Measurements from ENCODE around the gene SPACA5B.
"Not testable (repeated sequence)": the region's sequence is repeated elsewhere in the genome, so short reads cannot be mapped to it uniquely, and the experiment has no call there.

Gene SPACA5B

GRCh38 chrX:48130326-48130725, at the start of gene SPACA5B:
Gene SPACA5B (plus strand): TSS chrX:48130626. CDS start chrX:48130688, 62 bp downstream.
- DNase-seq (ENCODE audit: low spot score), result not testable (repeated sequence)

GRCh38 chrX:48083212-48083611, 47.2 kb upstream of the SPACA5B start:
- peak; percentile 35 for DNase-seq (ENCODE audit: low spot score)

- DNase-seq (ENCODE audit: low spot score), result no peak
Observed at GRCh38 chrX:48083706-48084105, 46.7 kb upstream of the SPACA5B start.

- DNase-seq (ENCODE audit: low spot score), result no peak
Observed at GRCh38 chrX:48086082-48086481, 44.3 kb upstream of the SPACA5B start.

GRCh38 chrX:48090123-48090522, 40.3 kb upstream of the SPACA5B start:
- no peak for DNase-seq (ENCODE audit: low spot score)

- not testable (repeated sequence) for DNase-seq (ENCODE audit: low spot score)
Observed at GRCh38 chrX:48092558-48092957, 37.9 kb upstream of the SPACA5B start.

GRCh38 chrX:48101443-48101842, 29.0 kb upstream of the SPACA5B start:
- no peak for DNase-seq (ENCODE audit: low spot score)

GRCh38 chrX:48102874-48103374, 27.5 kb upstream of the SPACA5B start:
- DNase-seq (ENCODE audit: low spot score), result no peak

- no peak for DNase-seq (ENCODE audit: low spot score)
Observed at GRCh38 chrX:48107717-48108116, 22.7 kb upstream of the SPACA5B start.

- DNase-seq (ENCODE audit: low spot score), result not testable (repeated sequence)
Observed at GRCh38 chrX:48125286-48125685, 5.1 kb upstream of the SPACA5B start.

GRCh38 chrX:48132308-48132844, 1.9 kb downstream of the SPACA5B start:
- DNase-seq (ENCODE audit: low spot score), result not testable (repeated sequence)

GRCh38 chrX:48139076-48139475, 8.7 kb downstream of the SPACA5B start:
- not testable (repeated sequence) for DNase-seq (ENCODE audit: low spot score)

- not testable (repeated sequence) for DNase-seq (ENCODE audit: low spot score)
Observed at GRCh38 chrX:48141810-48142508, 11.5 kb downstream of the SPACA5B start.

- peak; percentile 43 for DNase-seq (ENCODE audit: low spot score)
Observed at GRCh38 chrX:48142697-48143096, 12.3 kb downstream of the SPACA5B start.

- no peak for DNase-seq (ENCODE audit: low spot score)
Observed at GRCh38 chrX:48153769-48154168, 23.3 kb downstream of the SPACA5B start.

GRCh38 chrX:48154796-48155195, 24.4 kb downstream of the SPACA5B start:
- DNase-seq (ENCODE audit: low spot score), result no peak

GRCh38 chrX:48156014-48156413, 25.6 kb downstream of the SPACA5B start:
- DNase-seq (ENCODE audit: low spot score), result no peak

GRCh38 chrX:48165241-48165640, 34.8 kb downstream of the SPACA5B start:
- no peak for DNase-seq (ENCODE audit: low spot score)

GRCh38 chrX:48166322-48166721, 35.9 kb downstream of the SPACA5B start:
- DNase-seq (ENCODE audit: low spot score), result not testable (repeated sequence)

GRCh38 chrX:48179691-48180090, 49.3 kb downstream of the SPACA5B start:
- DNase-seq (ENCODE audit: low spot score), result no peak

GRCh38 chrX:48180811-48181210, 50.4 kb downstream of the SPACA5B start:
- no peak for DNase-seq (ENCODE audit: low spot score)

- DNase-seq (ENCODE audit: low spot score), result not testable (repeated sequence)
Observed at GRCh38 chrX:48181882-48182281, 51.5 kb downstream of the SPACA5B start.

Data from kidney capillary endothelial cell (primary cell).